HCT116 (cell line): ENCODE data around the gene PRRC2A. TPM values are rescaled to one million over a fixed set of nuclear protein-coding genes. Genes with fewer than 3 reads are reported as not detected.

Experiments
- ATAC-seq: fragments of 200-7000 bp; cut with Tn5 transposase; 2 replicates; pipeline ENCODE4 v1.9.1; 2020; ENCODE audit warnings: mild to moderate bottlenecking, moderate library complexity
- BruUV-seq: library from RNA; stranded (reverse); fragments of 400-500 nt; replicated peaks from 2 replicates; lab custom pipeline; 2021; lab: Mats Ljungman, UMichigan
- CTCF ChIA-PET: fragments of 300-600 bp; sonication (Branson Sonifier 250); formaldehyde crosslinking; loops from one replicate; lab custom pipeline; 2021; ENCODE audit warnings: antibody characterized with exemption; lab: Charles Lee
- POLR2A ChIA-PET: fragments of 300-600, 350-600 bp; sonication (Branson Sonifier 250); formaldehyde crosslinking; loops from one replicate; lab custom pipeline; 2021; ENCODE audit warnings: antibody characterized with exemption; lab: Charles Lee
- RAD21 ChIA-PET, 2 experiments: fragments of 300-600 bp; sonication (Branson Sonifier 250); formaldehyde crosslinking; loops; one replicate each; lab custom pipeline; 2023; ENCODE audit warnings: low total read pairs in 2 of 2; ENCODE audit not compliant: uncharacterized antibody in 2 of 2, unreplicated experiment in 2 of 2, low non-redundant PET in 1 of 2; lab: Charles Lee
- DNase-seq: peaks from one replicate; pipeline ENCODE4 v3.0.0-alpha.2; 2010; ENCODE audit warnings: low read depth, low spot score
- H2AFZ ChIP-seq: fragments of 200-600 bp; shearing (Covaris generic), sonication (generic); 2 replicates; pipeline ENCODE4 v1.6.1; 2017; ENCODE audit warnings: low read depth, mixed run types, mixed read lengths, antibody characterized with exemption, low read length; ENCODE audit not compliant: poor library complexity, severe bottlenecking
- H3K27ac ChIP-seq: 2 replicates; pipeline ENCODE4 v1.5.1; 2012; ENCODE audit warnings: low read depth, low read length
- H3K27me3 ChIP-seq: fragments of 200-600 bp; sonication (generic); 2 replicates; pipeline ENCODE4 v1.6.1; 2016; ENCODE audit warnings: mixed run types, low read length, mixed read lengths; ENCODE audit not compliant: insufficient read depth
- H3K36me3 ChIP-seq, 2 experiments: fragments of 200-500 bp in 1 of 2; fragments of 200-600 bp in 1 of 2; sonication (Bioruptor generic) in 1 of 2; sonication (generic) in 1 of 2; 2 replicates each; pipeline versions ENCODE4 v1.5.1 to v1.6.1; 2014 to 2016; ENCODE audit warnings: low read length in 2 of 2, inconsistent platforms in 1 of 2, mixed read lengths in 1 of 2, mixed run types in 1 of 2; ENCODE audit not compliant: insufficient read depth in 2 of 2, control insufficient read depth in 1 of 2
- H3K4me1 ChIP-seq, 2 experiments: fragments of 200-600 bp in 1 of 2; sonication (generic) in 1 of 2; 2 replicates each; pipeline versions ENCODE4 v1.5.1 to v1.6.1; 2012 to 2017; ENCODE audit warnings: low read length in 2 of 2, inconsistent platforms in 1 of 2, mild to moderate bottlenecking in 1 of 2, mixed read lengths in 1 of 2, mixed run types in 1 of 2, moderate library complexity in 1 of 2; ENCODE audit not compliant: insufficient read depth in 2 of 2, control insufficient read depth in 1 of 2
- H3K4me2 ChIP-seq: fragments of 200-600 bp; sonication (generic); 2 replicates; pipeline ENCODE4 v1.6.1; 2017; ENCODE audit warnings: mixed run types, low read length, mixed read lengths
- H3K4me3 ChIP-seq, 2 experiments: fragments of 200-600 bp in 1 of 2; sonication (generic) in 1 of 2; replicated peaks in 1 of 2; 2 replicates each; pipeline ENCODE4 v1.5.1; 2011 to 2016; ENCODE audit warnings: low read length in 2 of 2, control low read depth in 1 of 2, low read depth in 1 of 2, mild to moderate bottlenecking in 1 of 2, mixed read lengths in 1 of 2, mixed run types in 1 of 2
- H3K79me2 ChIP-seq: fragments of 200-600 bp; sonication (generic); 2 replicates; pipeline ENCODE4 v1.6.1; 2017; ENCODE audit warnings: mild to moderate bottlenecking, mixed run types, low read length, moderate library complexity, mixed read lengths; ENCODE audit not compliant: insufficient read depth
- H3K9ac ChIP-seq: fragments of 200-600 bp; sonication (generic); 2 replicates; pipeline ENCODE4 v1.6.1; 2016; ENCODE audit warnings: low read length, mixed read lengths
- H3K9me2 ChIP-seq: fragments of 200-600 bp; sonication (generic), shearing (Covaris generic); 2 replicates; pipeline ENCODE4 v1.6.1; 2017; ENCODE audit warnings: mixed run types, mild to moderate bottlenecking, moderate library complexity; ENCODE audit not compliant: insufficient read depth
- H3K9me3 ChIP-seq, 2 experiments: fragments of 200-500 bp in 1 of 2; fragments of 200-600 bp in 1 of 2; sonication (Bioruptor generic) in 1 of 2; sonication (generic) in 1 of 2; 2 replicates each; pipeline ENCODE4 v1.6.1; 2014 to 2017; ENCODE audit warnings: low read length in 2 of 2, mixed read lengths in 2 of 2, inconsistent platforms in 1 of 2, low read depth in 1 of 2, mild to moderate bottlenecking in 1 of 2, mixed run types in 1 of 2, moderate library complexity in 1 of 2; ENCODE audit not compliant: control insufficient read depth in 1 of 2, insufficient read depth in 1 of 2
- H4K20me1 ChIP-seq: fragments of 200-600 bp; sonication (generic), shearing (Covaris generic); 2 replicates; pipeline ENCODE4 v1.6.1; 2017; ENCODE audit warnings: mixed run types, mild to moderate bottlenecking, moderate library complexity; ENCODE audit not compliant: insufficient read depth
- CBX3 ChIP-seq: IDR thresholded peaks from 2 replicates; pipeline ENCODE4 v1.6.1; 2012; ENCODE audit warnings: low read depth
- EZH2 ChIP-seq: fragments of 200-600 bp; sonication (generic); IDR thresholded peaks from 2 replicates; pipeline ENCODE4 v1.6.1; 2017; ENCODE audit warnings: antibody characterized with exemption, mixed run types
- FOSL1 ChIP-seq: IDR thresholded peaks from 2 replicates; pipeline ENCODE4 v1.6.1; 2012; ENCODE audit warnings: low read depth
- JUND ChIP-seq: IDR thresholded peaks from 2 replicates; pipeline ENCODE4 v1.6.1; 2012
- MAX ChIP-seq: IDR thresholded peaks from 2 replicates; pipeline ENCODE4 v1.6.1; 2012
- POLR2A ChIP-seq: IDR thresholded peaks from 2 replicates; pipeline ENCODE4 v1.7.0; 2011; ENCODE audit warnings: borderline replicate concordance; ENCODE audit not compliant: insufficient read depth, insufficient read length; ENCODE audit errors: extremely low read depth
- RAD21 ChIP-seq: IDR thresholded peaks from 2 replicates; pipeline ENCODE4 v1.6.1; 2012; ENCODE audit warnings: low read depth, mild to moderate bottlenecking
- SIN3A ChIP-seq: IDR thresholded peaks from 2 replicates; pipeline ENCODE4 v1.6.1; 2012; ENCODE audit warnings: low read depth
- SP1 ChIP-seq: IDR thresholded peaks from 2 replicates; pipeline ENCODE4 v1.6.1; 2012; ENCODE audit warnings: low read depth
- SRF ChIP-seq: IDR thresholded peaks from 2 replicates; pipeline ENCODE4 v1.6.1; 2012; ENCODE audit warnings: low read depth
- TCF7L2 ChIP-seq: IDR thresholded peaks from 2 replicates; pipeline ENCODE4 v1.7.0; 2011; ENCODE audit warnings: borderline replicate concordance, inconsistent platforms; ENCODE audit not compliant: insufficient read depth, insufficient read length; ENCODE audit errors: extremely low read depth
- ZFX ChIP-seq: fragments of 450-650 bp; IDR thresholded peaks from 2 replicates; pipeline ENCODE4 v1.6.1; 2017
- intact Hi-C: fragments of 100-400 bp; cut with micrococcal nuclease; formaldehyde crosslinking; loops from 2 replicates; pipeline ENCODE4 v1.10.0; 2022
- total RNA-seq: library from RNA; stranded (reverse); gene quantifications from one replicate; pipeline ENCODE4 v1.2.1, GENCODE V29; 2021; ENCODE audit not compliant: unreplicated experiment
- TF ChIP-seq, protein P1 (sequence below), 3 experiments: fragments of 200-600 bp in 1 of 3; sonication (generic) in 1 of 3; IDR thresholded peaks in 2 of 3; conservative IDR thresholded peaks in 1 of 3; 2 replicates each; pipeline ENCODE4 v1.5.1; 2012 to 2017; ENCODE audit warnings: low read depth in 2 of 3, low read length in 2 of 3, antibody characterized with exemption in 1 of 3, borderline replicate concordance in 1 of 3, control low read depth in 1 of 3, mild to moderate bottlenecking in 1 of 3, mixed read lengths in 1 of 3, mixed run types in 1 of 3, moderate library complexity in 1 of 3; ENCODE audit not compliant: insufficient read depth in 1 of 3

The PRRC2A gene
- total RNA-seq, 1 experiment from 2014 or later, result 250 TPM

DNA sequence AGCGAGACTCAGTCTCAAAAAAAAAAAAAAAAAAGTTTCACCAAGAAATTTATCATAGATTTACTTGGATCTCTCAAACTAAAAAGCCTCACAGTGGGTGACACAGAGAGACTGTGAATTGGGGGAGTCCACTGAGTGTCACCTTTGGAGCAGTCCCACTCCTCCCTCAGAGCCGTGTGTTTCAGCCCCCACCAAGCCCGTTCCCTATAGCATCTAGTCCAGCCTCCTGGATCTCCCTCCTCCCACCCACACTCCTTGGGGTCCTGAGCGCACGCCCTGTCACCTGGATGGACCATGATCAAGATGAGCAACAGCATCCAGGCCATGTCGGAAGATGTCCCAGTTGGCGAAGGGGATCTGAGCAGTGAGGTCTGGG is 28.1 kb upstream of the PRRC2A start:
- H3K4me1 ChIP-seq, result no peaks in the 10 kb centered on the region
- H2AFZ ChIP-seq, result no peak overlapping the region
- no peak for DNase-seq
- H3K4me2 ChIP-seq, result no peak overlapping the region
- intact Hi-C loops, result no loop called here
- H3K9ac ChIP-seq, result no peak overlapping the region
- H3K36me3 ChIP-seq, result no peaks in the 10 kb centered on the region
- POLR2A ChIA-PET, result interaction anchor here (0.7 kb wide), 1 partner anchor 1371 kb away, joined by 3 read pairs; no protein-coding TSS in a partner anchor
- RAD21 ChIA-PET, result no interaction called here
- H4K20me1 ChIP-seq, result no peaks in the 10 kb centered on the region
- no peaks in the 10 kb centered on the region for H3K9me2 ChIP-seq
- no peak overlapping the region for H3K27ac ChIP-seq
- no peaks in the 10 kb centered on the region for H3K9me3 ChIP-seq
- no peaks in the 10 kb centered on the region for H3K27me3 ChIP-seq
- TF ChIP-seq RAD21 (no peak), TCF7L2 (no peak), POLR2A (no peak), EZH2 (no peak), CBX3 (no peak), SRF (no peak), SP1 (no peak), JUND (no peak), SIN3A (no peak), MAX (no peak), FOSL1 (no peak)
- TF ChIP-seq, all 23 proteins: peak for 0
- Histone ChIP-seq H3K4me3 (no peak overlapping the region), H3K79me2 (no peaks in the 10 kb centered on the region)
- CTCF ChIA-PET, result interaction anchor here (0.9 kb wide), 1 partner anchor 12 kb away, joined by 3 read pairs; no protein-coding TSS in a partner anchor
- BruUV-seq, result no TSS peak
- ATAC-seq, result no peak

DNA sequence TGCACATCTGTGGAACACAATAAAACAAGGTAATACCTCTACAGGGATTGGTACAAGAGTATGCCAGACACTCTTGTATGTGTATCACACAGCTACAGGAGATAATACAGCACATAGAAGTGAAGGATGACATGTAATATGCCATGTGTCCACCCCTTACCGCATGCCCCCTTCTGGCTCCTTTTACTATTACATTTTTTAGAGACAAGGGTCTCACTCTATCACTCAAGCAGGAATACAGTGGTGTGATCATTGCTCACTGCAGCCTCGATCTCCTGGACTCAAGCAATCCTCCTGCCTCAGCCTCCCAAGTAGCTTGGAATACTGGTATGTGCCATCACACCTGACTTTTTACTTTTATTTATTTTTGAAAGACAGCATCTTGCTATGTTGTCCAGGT is 23.5 kb upstream of the PRRC2A start:
- ChIA-PET POLR2A (interaction anchor here (1.5 to 2.2 kb wide), 2 partner anchors 50 to 55 kb away, joined by 5 to 7 read pairs; partner anchors contain the start of genes ATP6V1G2, DDX39B and NFKBIL1), RAD21 (interaction anchor here in 1 of 2 experiments (2.7 kb wide), 1 partner anchor 50 kb away, joined by 11 read pairs; the partner anchor contains the start of genes ATP6V1G2 and NFKBIL1)

More for the DNA sequence above, 23.5 kb upstream of the PRRC2A start:
- TF ChIP-seq ZFX (no peak), MAX (peak; percentile 54), RAD21 (peak; percentile 53)
- TF ChIP-seq, protein P1, sequence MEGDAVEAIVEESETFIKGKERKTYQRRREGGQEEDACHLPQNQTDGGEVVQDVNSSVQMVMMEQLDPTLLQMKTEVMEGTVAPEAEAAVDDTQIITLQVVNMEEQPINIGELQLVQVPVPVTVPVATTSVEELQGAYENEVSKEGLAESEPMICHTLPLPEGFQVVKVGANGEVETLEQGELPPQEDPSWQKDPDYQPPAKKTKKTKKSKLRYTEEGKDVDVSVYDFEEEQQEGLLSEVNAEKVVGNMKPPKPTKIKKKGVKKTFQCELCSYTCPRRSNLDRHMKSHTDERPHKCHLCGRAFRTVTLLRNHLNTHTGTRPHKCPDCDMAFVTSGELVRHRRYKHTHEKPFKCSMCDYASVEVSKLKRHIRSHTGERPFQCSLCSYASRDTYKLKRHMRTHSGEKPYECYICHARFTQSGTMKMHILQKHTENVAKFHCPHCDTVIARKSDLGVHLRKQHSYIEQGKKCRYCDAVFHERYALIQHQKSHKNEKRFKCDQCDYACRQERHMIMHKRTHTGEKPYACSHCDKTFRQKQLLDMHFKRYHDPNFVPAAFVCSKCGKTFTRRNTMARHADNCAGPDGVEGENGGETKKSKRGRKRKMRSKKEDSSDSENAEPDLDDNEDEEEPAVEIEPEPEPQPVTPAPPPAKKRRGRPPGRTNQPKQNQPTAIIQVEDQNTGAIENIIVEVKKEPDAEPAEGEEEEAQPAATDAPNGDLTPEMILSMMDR (IDR thresholded peaks at IDR 0.05 in 2 of 3, conservative IDR thresholded peaks at IDR 0.05 in 1 of 3; ENCODE audit: borderline replicate concordance in 1 of 3, insufficient read depth in 1 of 3, low read depth in 2 of 3, low read length in 2 of 3), result peak; percentile 49 to 58 (median 57); a peak in 4 of 6 replicates
- DNase-seq (peak; percentile 38), ATAC-seq (peak; percentile 72)
- Histone ChIP-seq H3K9me3 (no peaks in the 10 kb centered on the region), H3K79me2 (no peaks in the 10 kb centered on the region), H3K4me3 (no peak overlapping the region), H3K27me3 (no peaks in the 10 kb centered on the region), H3K27ac (no peak overlapping the region), H3K4me1 (peaks cover 0 to 3% of the 10 kb centered on the region in 2 experiments; a peak in 1 of 4 replicates), H3K36me3 (no peaks in the 10 kb centered on the region), H3K9me2 (no peaks in the 10 kb centered on the region), H4K20me1 (no peaks in the 10 kb centered on the region), H2AFZ (peak overlapping the region; percentile 24), H3K4me2 (no peak overlapping the region), H3K9ac (no peak overlapping the region)
- BruUV-seq, result no TSS peak
- intact Hi-C loops, result loop anchor here (5.0 kb wide), 1 partner anchor 395 kb away; no protein-coding TSS in a partner anchor
- CTCF ChIA-PET, result interaction anchor here (0.7 to 5.2 kb wide), 8 partner anchors 9 to 199 kb away, joined by 3 to 78 read pairs (median 6); partner anchors contain the start of genes ATP6V1G2, LST1, LTB and NFKBIL1
